HepG2 (cell line): Measurements from ENCODE around the gene VAMP8. TPM values are rescaled to one million over a fixed set of nuclear protein-coding genes. Genes with fewer than 3 reads are reported as not detected.
A peak's percentile ranks its signal among the peaks of the same experiment; 100 is the strongest.

ENCODE experiments used
- AHDC1 ChIP-seq: sonication (generic); formaldehyde crosslinking; IDR thresholded peaks from 2 replicates; pipeline ENCODE4 v1.5.1; 2020; ENCODE audit warnings: mild to moderate bottlenecking, missing genetic modification reagents, borderline replicate concordance
- FOXA1 ChIP-seq, 2 experiments: fragments of 450-650 bp in 1 of 2; sonication (generic) in 1 of 2; formaldehyde crosslinking in 1 of 2; IDR thresholded peaks; 2 replicates each; pipeline versions ENCODE4 v1.4.0 to v1.6.1; 2016 to 2020; ENCODE audit warnings: missing genetic modification reagents in 1 of 2
- FOXC1 ChIP-seq: sonication (generic); formaldehyde crosslinking; IDR thresholded peaks from 2 replicates; pipeline ENCODE4 v1.8.0; 2022; ENCODE audit warnings: mild to moderate bottlenecking, missing genetic modification reagents, borderline replicate concordance
- HBP1 ChIP-seq: IDR thresholded peaks from 2 replicates; pipeline ENCODE4 v1.6.1; 2016; ENCODE audit warnings: low read depth, control low read depth
- PBX3 ChIP-seq: sonication (generic); formaldehyde crosslinking; IDR thresholded peaks from 2 replicates; pipeline ENCODE4 v1.8.1; 2023; ENCODE audit warnings: missing genetic modification reagents, inconsistent platforms, borderline replicate concordance
- SMARCC2 ChIP-seq: fragments of 450-650 bp; IDR thresholded peaks from 2 replicates; pipeline ENCODE4 v1.6.1; 2017; ENCODE audit warnings: antibody characterized with exemption, mild to moderate bottlenecking
- TFDP1 ChIP-seq: IDR thresholded peaks from 2 replicates; pipeline ENCODE4 v1.6.1; 2016; ENCODE audit warnings: missing compliant biosample characterization, missing genetic modification reagents, borderline replicate concordance
- ZNF607 ChIP-seq: sonication (generic); formaldehyde crosslinking; IDR thresholded peaks from 2 replicates; pipeline ENCODE4 v1.5.1; 2020; ENCODE audit warnings: missing genetic modification reagents, mild to moderate bottlenecking, borderline replicate concordance
- ZNF609 ChIP-seq: sonication (generic); formaldehyde crosslinking; IDR thresholded peaks from 2 replicates; pipeline ENCODE4 v1.4.0; 2020; ENCODE audit warnings: mild to moderate bottlenecking, missing genetic modification reagents, borderline replicate concordance
- ZNF616 ChIP-seq: sonication (generic); formaldehyde crosslinking; IDR thresholded peaks from 2 replicates; pipeline ENCODE4 v1.5.0; 2020; ENCODE audit warnings: low read depth, mild to moderate bottlenecking, missing genetic modification reagents
- ZNF790 ChIP-seq: sonication (generic); formaldehyde crosslinking; IDR thresholded peaks from 2 replicates; pipeline ENCODE4 v1.8.0; 2022; ENCODE audit warnings: missing genetic modification reagents, mild to moderate bottlenecking, borderline replicate concordance
- polyA plus RNA-seq, 8 experiments: library from polyadenylated mRNA; depleted of rRNA in 3 of 8; stranded (reverse) in 7 of 8; unstranded in 1 of 8; fragments of >200 nt; fragmentation: Illumina TruSeq in 4 of 8; extraction: Trizol in 4 of 8; gene quantifications; 2 replicates each; pipeline versions ENCODE4 v1.2.1 to v1.2.3, GENCODE V29; 2011 to 2016; ENCODE audit warnings: low read depth in 4 of 8, missing spikeins in 1 of 8, mixed read lengths in 1 of 8; ENCODE audit not compliant: insufficient read depth in 1 of 8
- total RNA-seq, 5 experiments: library from RNA; depleted of rRNA; stranded (reverse); fragments of >200 nt; fragmentation: Illumina TruSeq; extraction: Trizol; gene quantifications; 2 replicates each; pipeline ENCODE4 v1.2.3, GENCODE V29; 2016; ENCODE audit warnings: low read depth in 1 of 5

VAMP8 gene
- total and polyA plus RNA-seq, 2 of the 13 experiments (the other 11 are each of a cell fraction or from before 2014, with no cell fraction given) = 83.3 to 157 TPM

GRCh38 chr2:85584857-85585780, 7.7 kb downstream of the VAMP8 start (continued):
- TF ChIP-seq AHDC1 (CRISPR knock-in tag) (peak; percentile 93), SMARCC2 (0 out of 2 replicates have a peak, but pooled peaks have one; percentile 33), TFDP1 (CRISPR knock-in tag) (peak; percentile 57; the same call in 1 of the 2 replicates), FOXA1 (IDR thresholded peaks at IDR 0.05) (peak; percentile 64), FOXA1 (CRISPR knock-in tag; IDR thresholded peaks at IDR 0.05) (peak; percentile 94), PBX3 (CRISPR knock-in tag) (no peak), HBP1 (CRISPR knock-in tag) (no peak; the same call in 1 of the 2 replicates), ZNF616 (CRISPR knock-in tag) (peak; percentile 29; the same call in 1 of the 2 replicates), ZNF790 (CRISPR knock-in tag) (peak; percentile 48; the same call in 1 of the 2 replicates), ZNF609 (CRISPR knock-in tag) (peak; percentile 39; the same call in 1 of the 2 replicates), FOXC1 (CRISPR knock-in tag) (peak; percentile 94), ZNF607 (CRISPR knock-in tag) (peak; percentile 59)
